Spinal cord (tissue), 10 donors: ENCODE measurements around the gene QRFPR. TPM values are rescaled to one million over a fixed set of nuclear protein-coding genes. Genes with fewer than 3 reads are reported as not detected.

ENCODE experiments used
- DNase-seq, 6 donors: peaks; one replicate each; pipeline versions ENCODE4 v3.0.0 to v3.0.0-alpha.2; 2013 to 2015; ENCODE audit warnings: low spot score in 6 of 6, low read depth in 4 of 6
- H3K27ac ChIP-seq: one replicate; pipeline ENCODE4 v1.5.1; 2013; ENCODE audit warnings: low read depth, low read length, control low read depth
- H3K27me3 ChIP-seq: one replicate; pipeline ENCODE4 v1.6.1; 2013; ENCODE audit warnings: low read length; ENCODE audit not compliant: control insufficient read depth, insufficient read depth
- H3K36me3 ChIP-seq: one replicate; pipeline ENCODE4 v1.6.1; 2013; ENCODE audit warnings: low read length; ENCODE audit not compliant: control insufficient read depth, insufficient read depth
- H3K4me1 ChIP-seq: one replicate; pipeline ENCODE4 v1.6.1; 2013; ENCODE audit warnings: low read length; ENCODE audit not compliant: control insufficient read depth, insufficient read depth
- H3K4me3 ChIP-seq: one replicate; pipeline ENCODE4 v1.5.1; 2013; ENCODE audit warnings: low read depth, low read length, control low read depth
- H3K9me3 ChIP-seq: one replicate; pipeline ENCODE4 v1.6.1; 2013; ENCODE audit warnings: low read length; ENCODE audit not compliant: control insufficient read depth, insufficient read depth
- WGBS: methylation state at CpG from one replicate; pipeline ENCODE4 v1.1.5; 2013; ENCODE audit warnings: missing lambda C conversion rate; ENCODE audit not compliant: insufficient coverage; 5-methylcytosine and 5-hydroxymethylcytosine counted together
- polyA plus RNA-seq, 2 donors: library from polyadenylated mRNA; unstranded; fragments of 120-200 nt; gene quantifications; one replicate each; pipeline ENCODE4 v1.2.1, GENCODE V29; 2013; ENCODE audit not compliant: insufficient read length in 2 of 2
- total RNA-seq, 2 donors: library from RNA; depleted of rRNA in 1 of 2; stranded (reverse); fragments of 120-200 nt in 1 of 2; fragments of >200 nt in 1 of 2; gene quantifications; one replicate each; pipeline versions ENCODE4 v1.2.3 to v1.2.4, GENCODE V29; 2013 to 2014
- donor health status: healthy.

QRFPR gene
- total and polyA plus RNA-seq, 4 donors: 0.90 to 4.4 (median 1.5) TPM

DNA sequence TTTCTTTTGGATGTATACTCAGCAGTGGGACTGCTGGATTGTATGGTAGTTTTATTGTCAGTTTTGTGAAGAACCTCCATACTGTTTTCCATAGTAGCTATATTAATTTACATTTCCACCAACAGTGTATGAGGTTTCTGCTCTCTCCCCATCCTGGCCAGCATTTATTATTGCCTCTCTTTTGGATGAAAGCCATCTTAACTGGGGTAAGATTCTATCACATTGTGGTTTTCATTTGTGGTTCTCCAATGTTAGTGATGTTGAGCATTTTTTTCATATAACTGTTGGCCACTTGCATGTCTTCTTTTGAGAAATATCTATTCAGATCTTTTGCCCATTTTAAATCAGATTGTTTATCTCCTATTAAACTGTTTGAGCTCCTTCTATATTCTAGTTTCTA lies 27.6 kb downstream of the QRFPR start:
- Histone ChIP-seq H3K9me3 (no peaks in the 10 kb centered on the region), H3K4me3 (no peak overlapping the region), H3K27ac (no peak overlapping the region), H3K27me3 (no peaks in the 10 kb centered on the region), H3K36me3 (no peaks in the 10 kb centered on the region), H3K4me1 (no peaks in the 10 kb centered on the region)
- no peak for DNase-seq

DNA sequence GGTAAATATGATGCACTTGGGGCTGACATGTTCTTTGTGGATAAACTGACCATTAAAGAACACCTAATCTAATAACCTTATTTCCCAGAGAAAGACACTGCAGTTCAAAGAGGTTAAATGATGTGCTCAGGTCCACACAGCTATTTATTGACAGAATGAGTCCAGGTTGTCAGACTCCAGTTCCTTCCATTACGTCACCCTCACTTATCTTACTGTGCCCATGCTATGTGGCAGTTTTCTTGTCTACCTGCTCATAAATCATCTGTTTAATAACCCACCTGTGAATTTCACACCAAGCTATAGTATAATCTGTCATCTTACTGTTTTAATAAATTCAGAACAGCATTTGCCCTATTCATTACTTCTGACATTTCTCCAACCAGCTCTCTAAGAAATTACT lies 36.7 kb downstream of the QRFPR start:
- Histone ChIP-seq H3K4me3 (no peak overlapping the region), H3K27ac (no peak overlapping the region)
- WGBS: 80% methylated on average over 1 of the region's 1 CpG

GRCh38 chr4:121340247-121340646 lies 40.6 kb downstream of the QRFPR start:
- no peak overlapping the region for H3K4me3 ChIP-seq
- H3K36me3 ChIP-seq: no peaks in the 10 kb centered on the region
- no peak overlapping the region for H3K27ac ChIP-seq
- no peaks in the 10 kb centered on the region for H3K9me3 ChIP-seq
- DNase-seq: no peak
- H3K27me3 ChIP-seq: no peaks in the 10 kb centered on the region
- WGBS: 86% methylated on average over 1 of the region's 2 CpGs
- H3K4me1 ChIP-seq: no peaks in the 10 kb centered on the region

More for the DNA sequence above, 36.7 kb downstream of the QRFPR start:
- no peaks in the 10 kb centered on the region for H3K9me3 ChIP-seq
- H3K27me3 ChIP-seq: no peaks in the 10 kb centered on the region
- no peaks in the 10 kb centered on the region for H3K36me3 ChIP-seq
- peak in 1 of 6 donors; percentile 68 for DNase-seq
- H3K4me1 ChIP-seq: no peaks in the 10 kb centered on the region

- Histone ChIP-seq H3K4me1 (no peaks in the 10 kb centered on the region), H3K4me3 (no peak overlapping the region), H3K27me3 (no peaks in the 10 kb centered on the region), H3K36me3 (no peaks in the 10 kb centered on the region), H3K27ac (no peak overlapping the region), H3K9me3 (no peaks in the 10 kb centered on the region)
- WGBS: 86% methylated on average over 1 of the region's 2 CpGs
- DNase-seq: no peak
Measured at GRCh38 chr4:121339824-121340223, 41.0 kb downstream of the QRFPR start.

DNA sequence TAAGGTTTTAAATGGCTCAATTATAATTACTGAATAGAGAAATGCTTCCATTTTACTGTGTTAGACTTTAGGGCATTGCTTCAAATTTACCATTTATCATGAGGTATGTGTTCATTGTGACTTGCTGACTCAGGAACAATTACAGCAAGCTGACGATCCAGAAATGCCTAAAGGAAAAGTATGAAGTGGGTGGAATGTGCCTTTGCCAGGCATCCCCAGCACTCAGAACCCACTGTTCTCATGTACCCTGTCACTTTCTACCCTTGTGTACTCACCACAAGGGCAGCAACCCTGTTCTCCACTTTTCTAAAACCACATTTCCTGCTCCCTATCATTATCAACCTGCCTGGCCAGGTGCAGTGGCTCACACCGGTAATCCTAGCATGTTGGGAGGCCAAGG lies 41.5 kb downstream of the QRFPR start:
- Histone ChIP-seq H3K36me3 (no peaks in the 10 kb centered on the region), H3K4me3 (no peak overlapping the region), H3K27ac (no peak overlapping the region), H3K4me1 (no peaks in the 10 kb centered on the region), H3K27me3 (no peaks in the 10 kb centered on the region), H3K9me3 (no peaks in the 10 kb centered on the region)
- peak in 1 of 6 donors; percentile 7 for DNase-seq
- WGBS: 78% methylated on average over 1 of the region's 2 CpGs

GRCh38 chr4:121338518-121338917 lies 42.3 kb downstream of the QRFPR start:
- H3K27ac ChIP-seq: no peak overlapping the region
- H3K4me1 ChIP-seq: no peaks in the 10 kb centered on the region
- WGBS: 56% methylated on average over 2 of the region's 7 CpGs
- H3K27me3 ChIP-seq: no peaks in the 10 kb centered on the region
- H3K9me3 ChIP-seq: no peaks in the 10 kb centered on the region
- no peak overlapping the region for H3K4me3 ChIP-seq
- no peaks in the 10 kb centered on the region for H3K36me3 ChIP-seq
- no peak for DNase-seq

DNA sequence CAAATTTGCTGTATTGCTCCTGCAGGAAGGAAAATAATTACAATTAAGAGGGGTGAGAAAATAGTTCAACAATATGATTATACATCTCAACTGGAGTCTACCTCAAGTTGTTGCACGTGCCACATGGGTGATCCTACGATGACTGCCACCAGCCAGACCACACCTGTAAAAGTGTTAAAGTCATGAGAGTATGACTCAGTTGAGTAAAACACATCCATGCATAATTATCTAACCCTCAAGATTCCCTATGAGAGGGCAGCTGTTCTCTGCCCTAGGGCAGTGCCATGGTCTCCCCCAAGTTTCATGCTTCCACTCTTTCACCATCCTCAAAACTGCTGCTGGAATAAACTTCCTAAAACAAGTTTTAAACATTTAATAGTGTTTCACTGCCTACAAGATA lies 44.1 kb downstream of the QRFPR start:
- no peaks in the 10 kb centered on the region for H3K4me1 ChIP-seq
- H3K36me3 ChIP-seq: no peaks in the 10 kb centered on the region
- WGBS: no CpG with 5 or more reads among the region's 2 CpGs
- H3K9me3 ChIP-seq: no peaks in the 10 kb centered on the region
- H3K27ac ChIP-seq: no peak overlapping the region
- H3K27me3 ChIP-seq: no peaks in the 10 kb centered on the region
- DNase-seq: no peak
- H3K4me3 ChIP-seq: no peak overlapping the region

GRCh38 chr4:121330180-121330665 lies 50.6 kb downstream of the QRFPR start:
- peak in 2 of 6 donors; percentile 16 to 28 for DNase-seq
- Histone ChIP-seq H3K4me1 (no peaks in the 10 kb centered on the region), H3K9me3 (no peaks in the 10 kb centered on the region), H3K36me3 (no peaks in the 10 kb centered on the region), H3K27me3 (no peaks in the 10 kb centered on the region), H3K4me3 (no peak overlapping the region), H3K27ac (no peak overlapping the region)
- WGBS: 83% methylated on average over 1 of the region's 4 CpGs

- Histone ChIP-seq H3K9me3 (no peaks in the 10 kb centered on the region), H3K27ac (no peak overlapping the region), H3K4me3 (no peak overlapping the region), H3K4me1 (no peaks in the 10 kb centered on the region), H3K27me3 (no peaks in the 10 kb centered on the region), H3K36me3 (no peaks in the 10 kb centered on the region)
- peak in 2 of 6 donors; percentile 5 to 12 for DNase-seq
- WGBS: no CpG with 5 or more reads among the region's 1 CpG
Measured at GRCh38 chr4:121326597-121326996, 54.2 kb downstream of the QRFPR start.

GRCh38 chr4:121324331-121324730 lies 56.5 kb downstream of the QRFPR start:
- Histone ChIP-seq H3K9me3 (no peaks in the 10 kb centered on the region), H3K4me1 (no peaks in the 10 kb centered on the region), H3K4me3 (no peak overlapping the region), H3K36me3 (no peaks in the 10 kb centered on the region), H3K27me3 (no peaks in the 10 kb centered on the region), H3K27ac (no peak overlapping the region)
- DNase-seq: no peak
- WGBS: no CpG with 5 or more reads among the region's 3 CpGs
